ENCODE measurements around the gene ABCC4.

DNA sequence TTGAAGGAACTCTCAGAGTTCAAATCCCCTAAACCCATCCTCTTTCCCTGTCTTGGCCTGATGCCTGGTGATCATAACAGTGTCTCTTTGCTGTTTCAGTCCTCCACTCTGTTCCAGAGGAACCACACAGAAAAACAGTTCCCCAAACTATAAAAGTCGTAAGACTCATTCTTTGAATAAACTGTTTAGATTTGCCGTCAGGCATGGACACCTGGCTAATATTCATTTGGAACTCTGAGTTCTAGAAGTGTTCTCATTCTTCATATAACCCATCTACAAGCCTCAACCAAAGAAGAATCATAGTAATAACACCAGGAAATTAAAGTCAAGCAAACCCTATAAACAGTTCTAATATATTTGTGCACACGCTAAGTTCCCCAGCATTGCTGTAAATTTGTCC lies 37.7 kb upstream of the ABCC4 start:
- no peak for TF ChIP-seq CTCF (IDR thresholded peaks at IDR 0.05)
- peak; percentile 78 for TF ChIP-seq EP300 (IDR thresholded peaks at IDR 0.05; ENCODE audit: low read depth)

Data from transverse colon (tissue), 3 donors.